Body of pancreas (tissue), 4 donors: ENCODE measurements around the gene UMPS. TPM values are rescaled to one million over a fixed set of nuclear protein-coding genes. Genes with fewer than 3 reads are reported as not detected.
A peak's percentile ranks its signal among the peaks of the same experiment; 100 is the strongest.

ENCODE experiments used
- ATAC-seq: fragments of 150-250 bp; one replicate; pipeline ENCODE4 v1.9.1; 2016
- DNase-seq, 4 donors: peaks; one replicate each; pipeline ENCODE4 v3.0.0-alpha.2; 2019
- H3K27ac ChIP-seq, 4 donors: fragments of 200-600 bp; sonication (generic); 1 replicate in 3 of 4; 2 replicates in 1 of 4; pipeline versions ENCODE4 v1.5.1 to v1.6.1; 2016 to 2019; ENCODE audit warnings: mild to moderate bottlenecking in 1 of 4, mixed read lengths in 1 of 4, moderate library complexity in 1 of 4
- H3K27me3 ChIP-seq, 2 donors: fragments of 200-600 bp; sonication (generic); one replicate each; pipeline ENCODE4 v1.6.0; 2016; ENCODE audit warnings: mild to moderate bottlenecking in 1 of 2
- H3K36me3 ChIP-seq, 2 donors: fragments of 200-600 bp; sonication (generic); replicated peaks in 1 of 2; 2 replicates each; pipeline ENCODE4 v1.5.1; 2016; ENCODE audit warnings: low read depth in 2 of 2; ENCODE audit not compliant: insufficient read depth in 1 of 2
- H3K4me1 ChIP-seq: fragments of 200-600 bp; sonication (generic); one replicate; pipeline ENCODE4 v1.6.0; 2016
- H3K4me3 ChIP-seq, 2 donors: fragments of 200-600 bp; sonication (generic); 1 replicate in 1 of 2; 2 replicates in 1 of 2; pipeline ENCODE4 v1.5.1; 2016 to 2019
- H3K9me3 ChIP-seq, 3 donors: fragments of 200-600 bp; sonication (generic); 1 replicate in 2 of 3; 2 replicates in 1 of 3; pipeline ENCODE4 v1.5.1; 2016
- POLR2A ChIP-seq, 3 donors: fragments of 450-650 bp; IDR thresholded peaks; one replicate each; pipeline ENCODE4 v1.6.1; 2016; ENCODE audit warnings: antibody characterized with exemption in 3 of 3, mild to moderate bottlenecking in 2 of 3
- WGBS, 2 donors: methylation state at CpG; one replicate each; pipeline ENCODE4 v1.1.5; 2017; 5-methylcytosine and 5-hydroxymethylcytosine counted together
- intact Hi-C: fragments of 100-400 bp; cut with DNase I; formaldehyde crosslinking; loops from one replicate; pipeline ENCODE4 v1.15.1; 2023
- total RNA-seq, 2 donors: library from RNA; depleted of rRNA; stranded (reverse); fragments of >200 nt; gene quantifications; one replicate each; pipeline ENCODE4 v1.1.0, GENCODE V29; 2016
- TF ChIP-seq, protein P1 (sequence below), 7 experiments: fragments of 450-650 bp in 4 of 7; fragments of 200-600 bp in 3 of 7; sonication (generic) in 3 of 7; IDR thresholded peaks; one replicate each; pipeline ENCODE4 v1.5.1; 2016 to 2019; ENCODE audit warnings: antibody characterized with exemption in 7 of 7

Gene UMPS
- total RNA-seq, 2 donors from 2014 or later, result 6.5 to 12.5 TPM

DNA sequence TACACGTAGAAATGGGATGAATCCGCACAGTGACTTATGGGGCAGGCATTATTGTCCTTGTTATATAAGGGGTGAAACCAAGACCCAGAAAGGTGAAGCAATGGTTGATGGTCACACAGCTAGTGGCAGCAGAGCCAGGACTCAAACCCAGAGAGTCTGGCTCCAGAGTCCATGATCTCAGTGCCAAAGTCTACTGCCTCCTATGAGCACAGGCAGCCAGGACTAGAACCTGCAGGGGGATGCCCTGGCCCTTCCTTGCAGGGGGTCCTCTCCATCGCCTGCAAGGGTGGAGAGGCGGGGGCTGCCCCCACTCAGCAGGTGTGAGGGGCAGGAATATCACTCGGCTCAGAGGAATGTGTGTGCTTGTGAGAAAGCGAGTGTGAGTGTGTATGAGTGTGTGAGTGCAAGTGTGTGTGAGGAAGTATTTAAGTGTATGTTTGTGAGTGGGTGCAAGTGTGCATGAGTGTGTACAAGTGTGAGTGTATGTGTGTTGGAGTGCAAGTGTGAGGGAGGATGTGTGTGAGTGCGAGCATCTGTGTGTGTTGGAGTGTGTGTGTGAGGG, 44.7 kb downstream of the UMPS start:
- 79 to 94% methylated on average over 7 of the region's 7 CpGs for WGBS, 2 donors
- H3K27me3 ChIP-seq, result no peaks in the 10 kb centered on the region
- no peaks in the 10 kb centered on the region for H3K36me3 ChIP-seq
- DNase-seq (no peak), ATAC-seq (no peak)
- no peaks in the 10 kb centered on the region for H3K9me3 ChIP-seq
- peaks cover 14% of the 10 kb centered on the region for H3K4me1 ChIP-seq
- intact Hi-C loops, result no loop called here
- TF ChIP-seq POLR2A (IDR thresholded peaks at IDR 0.05), result no peak
- TF ChIP-seq, protein P1, sequence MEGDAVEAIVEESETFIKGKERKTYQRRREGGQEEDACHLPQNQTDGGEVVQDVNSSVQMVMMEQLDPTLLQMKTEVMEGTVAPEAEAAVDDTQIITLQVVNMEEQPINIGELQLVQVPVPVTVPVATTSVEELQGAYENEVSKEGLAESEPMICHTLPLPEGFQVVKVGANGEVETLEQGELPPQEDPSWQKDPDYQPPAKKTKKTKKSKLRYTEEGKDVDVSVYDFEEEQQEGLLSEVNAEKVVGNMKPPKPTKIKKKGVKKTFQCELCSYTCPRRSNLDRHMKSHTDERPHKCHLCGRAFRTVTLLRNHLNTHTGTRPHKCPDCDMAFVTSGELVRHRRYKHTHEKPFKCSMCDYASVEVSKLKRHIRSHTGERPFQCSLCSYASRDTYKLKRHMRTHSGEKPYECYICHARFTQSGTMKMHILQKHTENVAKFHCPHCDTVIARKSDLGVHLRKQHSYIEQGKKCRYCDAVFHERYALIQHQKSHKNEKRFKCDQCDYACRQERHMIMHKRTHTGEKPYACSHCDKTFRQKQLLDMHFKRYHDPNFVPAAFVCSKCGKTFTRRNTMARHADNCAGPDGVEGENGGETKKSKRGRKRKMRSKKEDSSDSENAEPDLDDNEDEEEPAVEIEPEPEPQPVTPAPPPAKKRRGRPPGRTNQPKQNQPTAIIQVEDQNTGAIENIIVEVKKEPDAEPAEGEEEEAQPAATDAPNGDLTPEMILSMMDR (IDR thresholded peaks at IDR 0.05), result no peak
- peak overlapping the region in 3 of 4 donors; percentile 59 to 73 (median 70) for H3K27ac ChIP-seq
- H3K4me3 ChIP-seq, result no peak overlapping the region

GRCh38 chr3:124775877-124776276, 45.6 kb downstream of the UMPS start:
- Histone ChIP-seq H3K9me3 (no peaks in the 10 kb centered on the region), H3K27me3 (no peaks in the 10 kb centered on the region), H3K27ac (no peak overlapping the region), H3K4me3 (no peak overlapping the region), H3K4me1 (peaks cover 14% of the 10 kb centered on the region), H3K36me3 (no peaks in the 10 kb centered on the region)
- no peak for DNase-seq
- intact Hi-C loops, result no loop called here
- TF ChIP-seq, protein P1 (IDR thresholded peaks at IDR 0.05), result no peak
- TF ChIP-seq POLR2A (IDR thresholded peaks at IDR 0.05), result no peak
- WGBS, 2 donors, result 92 to 100% methylated on average over 7 to 9 of the region's 9 CpGs
- ATAC-seq, result no peak

DNA sequence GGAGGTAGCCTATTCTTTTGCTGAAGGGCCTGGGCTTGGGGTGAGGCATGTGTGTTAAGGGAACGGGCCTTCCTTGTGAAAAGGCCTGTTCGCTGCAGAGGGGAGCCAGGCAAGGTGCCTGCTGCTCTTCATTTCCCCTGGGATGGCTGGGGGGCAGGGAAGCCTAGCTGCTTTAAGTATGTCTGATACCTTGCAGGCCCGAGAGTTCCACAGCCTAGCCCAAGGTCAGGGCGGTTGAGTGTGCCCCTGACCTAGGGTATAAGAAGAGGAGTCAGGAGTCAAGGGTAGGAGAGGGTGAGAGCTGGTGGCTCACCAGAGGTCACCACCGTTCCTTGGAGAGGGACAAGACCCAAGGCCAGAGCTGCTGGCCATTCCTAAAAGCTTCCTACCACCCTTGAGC, 46.6 kb downstream of the UMPS start:
- ATAC-seq (no peak), DNase-seq (no peak)
- Histone ChIP-seq H3K36me3 (no peaks in the 10 kb centered on the region), H3K4me1 (peaks cover 14% of the 10 kb centered on the region), H3K9me3 (no peaks in the 10 kb centered on the region), H3K27me3 (no peaks in the 10 kb centered on the region), H3K4me3 (no peak overlapping the region), H3K27ac (no peak overlapping the region)
- intact Hi-C loops, result no loop called here
- no peak for TF ChIP-seq POLR2A (IDR thresholded peaks at IDR 0.05)
- TF ChIP-seq, protein P1 (IDR thresholded peaks at IDR 0.05), result no peak
- WGBS, 2 donors, result 92 to 94% methylated on average over 5 of the region's 5 CpGs

DNA sequence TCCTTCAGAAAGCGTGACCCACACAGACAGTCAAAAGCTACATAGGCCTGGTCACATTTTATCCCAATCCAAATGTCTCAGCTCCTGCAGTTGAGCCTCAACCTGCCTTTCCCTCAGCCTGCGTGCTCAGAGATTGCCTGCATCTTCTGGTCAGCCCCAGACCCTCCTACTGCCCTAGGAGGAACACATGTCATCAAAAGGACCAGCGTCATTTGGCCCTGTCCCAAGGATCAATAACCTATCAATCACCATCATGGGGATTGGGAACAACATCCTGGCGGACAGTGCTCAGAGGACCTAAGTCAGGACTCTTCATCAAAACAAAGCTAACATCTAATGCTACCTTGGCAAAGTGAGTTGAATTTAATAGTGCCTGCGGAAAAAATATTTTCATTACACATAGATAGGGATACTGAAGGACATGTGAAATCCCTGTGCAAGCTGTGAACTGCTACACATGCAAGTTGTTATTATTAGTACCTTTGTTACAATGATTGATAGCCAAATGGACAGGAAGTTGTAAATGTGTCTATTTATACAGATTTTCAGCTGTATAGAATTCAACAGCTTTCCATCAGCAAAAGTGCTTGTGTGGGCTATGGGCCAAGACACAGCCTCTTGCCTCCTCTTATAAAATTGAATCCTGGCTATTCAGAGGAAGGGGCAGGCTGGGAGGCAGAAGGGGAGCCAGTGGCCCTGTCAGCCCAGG, 47.7 kb downstream of the UMPS start:
- Histone ChIP-seq H3K4me3 (no peak overlapping the region), H3K9me3 (no peaks in the 10 kb centered on the region), H3K27ac (no peak overlapping the region), H3K4me1 (peaks cover 14% of the 10 kb centered on the region), H3K36me3 (no peaks in the 10 kb centered on the region), H3K27me3 (no peaks in the 10 kb centered on the region)
- TF ChIP-seq, protein P1 (IDR thresholded peaks at IDR 0.05), result no peak
- TF ChIP-seq POLR2A (IDR thresholded peaks at IDR 0.05), result no peak
- no peak for ATAC-seq
- intact Hi-C loops, result no loop called here
- WGBS, 2 donors, result 75 to 81% methylated on average over 5 of the region's 5 CpGs
- DNase-seq, result no peak

DNA sequence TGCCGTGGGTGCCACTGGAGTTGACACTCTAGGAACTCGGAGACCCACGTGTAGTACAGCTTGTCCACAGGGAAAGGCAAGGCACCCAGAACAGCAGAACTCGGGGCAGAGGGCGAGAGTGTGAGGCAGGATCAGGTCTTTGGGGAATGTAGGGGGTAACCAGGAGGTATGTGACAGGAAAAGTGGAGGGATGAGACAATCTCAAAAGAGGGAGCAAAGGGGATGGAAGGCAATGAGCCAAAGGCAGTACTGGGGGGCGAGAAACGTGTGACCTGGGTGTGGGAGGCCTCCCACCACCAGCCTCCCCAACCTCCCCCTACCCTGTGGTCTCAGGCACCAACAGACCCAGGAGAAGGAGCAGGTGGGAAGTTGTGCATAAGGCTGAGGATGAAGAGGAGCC, 48.9 kb downstream of the UMPS start:
- H3K27ac ChIP-seq, result no peak overlapping the region
- WGBS, 2 donors, result 88% methylated on average over 7 of the region's 7 CpGs
- no peak for ATAC-seq
- peaks cover 10% of the 10 kb centered on the region for H3K4me1 ChIP-seq
- DNase-seq, result no peak
- H3K9me3 ChIP-seq, result no peaks in the 10 kb centered on the region
- no peak overlapping the region for H3K4me3 ChIP-seq
- intact Hi-C loops, result no loop called here
- no peaks in the 10 kb centered on the region for H3K27me3 ChIP-seq
- H3K36me3 ChIP-seq, result no peaks in the 10 kb centered on the region
- TF ChIP-seq POLR2A (IDR thresholded peaks at IDR 0.05), result no peak
- TF ChIP-seq, protein P1 (IDR thresholded peaks at IDR 0.05), result no peak
